ENCODE measurements around the gene CCNY. TPM values are rescaled to one million over a fixed set of nuclear protein-coding genes. Genes with fewer than 3 reads are reported as not detected.

CCNY gene
- total and polyA plus RNA-seq, 2 of the 4 experiments (the other 2 are of a cell fraction): 38.0 to 131 TPM

DNA sequence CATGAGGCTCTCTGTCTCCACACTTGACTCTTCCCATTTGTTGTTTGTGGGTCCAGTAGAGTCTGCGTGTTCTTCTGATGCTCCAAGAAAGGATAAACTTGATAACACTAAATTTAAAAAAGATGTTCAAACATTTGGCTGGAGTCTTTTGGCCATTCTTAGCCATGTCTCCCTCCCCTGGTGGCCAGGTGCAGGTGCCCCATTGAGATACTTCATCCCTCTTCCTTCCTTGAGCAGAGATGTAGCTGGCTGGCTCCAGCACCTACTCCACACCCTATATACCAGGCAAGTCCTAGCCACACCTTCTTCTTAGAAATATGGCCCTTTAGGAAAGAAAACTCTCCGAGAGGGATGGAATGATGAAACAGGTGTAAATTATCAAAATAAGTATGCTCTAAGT, 165.6 kb downstream of the CCNY start:
- Histone ChIP-seq H4K91ac (ENCODE audit: insufficient read depth, low read depth, low read length) (no peak overlapping the region), H2AK9ac (replicated peaks; ENCODE audit: low read depth, low read length, poor library complexity) (no peak overlapping the region), H4K8ac (ENCODE audit: low read depth in 2 of 2, low read length in 2 of 2) (no peak overlapping the region), H3K9me1 (ENCODE audit: insufficient read depth, low read length) (peaks cover 24% of the 10 kb centered on the region), H3K4ac (ENCODE audit: low read depth, low read length) (no peak overlapping the region), H3K4me1 (ENCODE audit: control insufficient read depth, insufficient read depth, low read length) (no peaks in the 10 kb centered on the region), H2BK120ac (ENCODE audit: low read depth, low read length) (no peak overlapping the region), H3K9ac (ENCODE audit: low read depth, low read length) (no peak overlapping the region), H2BK20ac (ENCODE audit: low read depth, low read length) (no peak overlapping the region), H3K27ac (ENCODE audit: insufficient read depth, low read length) (no peak overlapping the region), H2AFZ (replicated peaks; ENCODE audit: low read length, poor library complexity) (no peak overlapping the region), H4K20me1 (ENCODE audit: insufficient read depth, low read length) (peaks cover 31% of the 10 kb centered on the region; the same call in 1 of the 2 replicates), H3K27me3 (ENCODE audit: control insufficient read depth, insufficient read depth, low read length) (no peaks in the 10 kb centered on the region), H3K79me1 (ENCODE audit: low read depth in 1 of 2, low read length in 2 of 2) (peaks cover 45 to 70% of the 10 kb centered on the region in 2 experiments), H3K4me2 (ENCODE audit: low read depth, low read length) (no peak overlapping the region), H3K14ac (replicated peaks; ENCODE audit: low read depth, low read length) (no peak overlapping the region), H2BK15ac (ENCODE audit: low read depth, low read length) (no peak overlapping the region), H3K36me3 (ENCODE audit: control insufficient read depth, insufficient read depth, low read length) (peaks cover 5% of the 10 kb centered on the region), H3K56ac (ENCODE audit: extremely low read depth, insufficient read depth, low read length) (no peak overlapping the region), H2BK5ac (ENCODE audit: low read depth, low read length, poor library complexity, severe bottlenecking) (no peak overlapping the region), H3K23ac (ENCODE audit: low read depth, low read length) (no peak overlapping the region), H4K5ac (ENCODE audit: low read depth, low read length) (no peak overlapping the region), H3K18ac (ENCODE audit: low read depth, low read length) (no peak overlapping the region), H3K4me3 (ENCODE audit: insufficient read depth, low read depth, low read length) (no peak overlapping the region), H3K9me3 (ENCODE audit: control insufficient read depth, insufficient read depth, low read length) (no peaks in the 10 kb centered on the region), H2AK5ac (ENCODE audit: low read depth, low read length) (no peak overlapping the region)
- dilution Hi-C loops (cut with HindIII; ENCODE audit: low sequenced_read_pairs, unreplicated experiment) (no loop called here), in situ Hi-C loops (cut with MboI; ENCODE audit: low sequenced_read_pairs) (no loop called here), intact Hi-C loops (cut with micrococcal nuclease) (no loop called here)
- no TSS peak for BruUV-seq (replicated peaks)
- POLR2A ChIA-PET (ENCODE audit: unreplicated experiment): no interaction called here
- DNase-seq (no peak), ATAC-seq (ENCODE audit: low read depth) (no peak)
- TF ChIP-seq, protein P1, sequence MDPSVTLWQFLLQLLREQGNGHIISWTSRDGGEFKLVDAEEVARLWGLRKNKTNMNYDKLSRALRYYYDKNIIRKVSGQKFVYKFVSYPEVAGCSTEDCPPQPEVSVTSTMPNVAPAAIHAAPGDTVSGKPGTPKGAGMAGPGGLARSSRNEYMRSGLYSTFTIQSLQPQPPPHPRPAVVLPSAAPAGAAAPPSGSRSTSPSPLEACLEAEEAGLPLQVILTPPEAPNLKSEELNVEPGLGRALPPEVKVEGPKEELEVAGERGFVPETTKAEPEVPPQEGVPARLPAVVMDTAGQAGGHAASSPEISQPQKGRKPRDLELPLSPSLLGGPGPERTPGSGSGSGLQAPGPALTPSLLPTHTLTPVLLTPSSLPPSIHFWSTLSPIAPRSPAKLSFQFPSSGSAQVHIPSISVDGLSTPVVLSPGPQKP (IDR thresholded peaks at IDR 0.05; ENCODE audit: borderline replicate concordance, low read depth, low read length): no peak
- TF ChIP-seq, protein P2, sequence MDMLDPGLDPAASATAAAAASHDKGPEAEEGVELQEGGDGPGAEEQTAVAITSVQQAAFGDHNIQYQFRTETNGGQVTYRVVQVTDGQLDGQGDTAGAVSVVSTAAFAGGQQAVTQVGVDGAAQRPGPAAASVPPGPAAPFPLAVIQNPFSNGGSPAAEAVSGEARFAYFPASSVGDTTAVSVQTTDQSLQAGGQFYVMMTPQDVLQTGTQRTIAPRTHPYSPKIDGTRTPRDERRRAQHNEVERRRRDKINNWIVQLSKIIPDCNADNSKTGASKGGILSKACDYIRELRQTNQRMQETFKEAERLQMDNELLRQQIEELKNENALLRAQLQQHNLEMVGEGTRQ (IDR thresholded peaks at IDR 0.05; ENCODE audit: low read depth, low read length): no peak
- TF ChIP-seq MXI1 (IDR thresholded peaks at IDR 0.05; ENCODE audit: borderline replicate concordance, low read depth, low read length): no peak
- no peak for TF ChIP-seq FOS (IDR thresholded peaks at IDR 0.05; ENCODE audit: low read depth, low read length)
- TF ChIP-seq MAFK (IDR thresholded peaks at IDR 0.05; ENCODE audit: low read depth, low read length): no peak
- no peak for TF ChIP-seq SMC3 (IDR thresholded peaks at IDR 0.05; ENCODE audit: low read depth, low read length)
- TF ChIP-seq, protein P3, sequence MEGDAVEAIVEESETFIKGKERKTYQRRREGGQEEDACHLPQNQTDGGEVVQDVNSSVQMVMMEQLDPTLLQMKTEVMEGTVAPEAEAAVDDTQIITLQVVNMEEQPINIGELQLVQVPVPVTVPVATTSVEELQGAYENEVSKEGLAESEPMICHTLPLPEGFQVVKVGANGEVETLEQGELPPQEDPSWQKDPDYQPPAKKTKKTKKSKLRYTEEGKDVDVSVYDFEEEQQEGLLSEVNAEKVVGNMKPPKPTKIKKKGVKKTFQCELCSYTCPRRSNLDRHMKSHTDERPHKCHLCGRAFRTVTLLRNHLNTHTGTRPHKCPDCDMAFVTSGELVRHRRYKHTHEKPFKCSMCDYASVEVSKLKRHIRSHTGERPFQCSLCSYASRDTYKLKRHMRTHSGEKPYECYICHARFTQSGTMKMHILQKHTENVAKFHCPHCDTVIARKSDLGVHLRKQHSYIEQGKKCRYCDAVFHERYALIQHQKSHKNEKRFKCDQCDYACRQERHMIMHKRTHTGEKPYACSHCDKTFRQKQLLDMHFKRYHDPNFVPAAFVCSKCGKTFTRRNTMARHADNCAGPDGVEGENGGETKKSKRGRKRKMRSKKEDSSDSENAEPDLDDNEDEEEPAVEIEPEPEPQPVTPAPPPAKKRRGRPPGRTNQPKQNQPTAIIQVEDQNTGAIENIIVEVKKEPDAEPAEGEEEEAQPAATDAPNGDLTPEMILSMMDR (conservative IDR thresholded peaks at IDR 0.05; ENCODE audit: low read depth, low read length): no peak; the same call in 1 of the 2 replicates
- no peak for TF ChIP-seq MAZ (IDR thresholded peaks at IDR 0.05; ENCODE audit: borderline replicate concordance, low read depth, low read length)
- no peak for TF ChIP-seq RCOR1 (IDR thresholded peaks at IDR 0.05; ENCODE audit: insufficient replicate concordance, low read length)
- TF ChIP-seq RAD21 (IDR thresholded peaks at IDR 0.05; ENCODE audit: low read length): no peak
- TF ChIP-seq NFE2L2 (IDR thresholded peaks at IDR 0.05; ENCODE audit: low read depth, low read length): no peak
- TF ChIP-seq CHD1 (IDR thresholded peaks at IDR 0.05; ENCODE audit: low read depth, low read length): no peak
- no peak for TF ChIP-seq RFX5 (IDR thresholded peaks at IDR 0.05; ENCODE audit: low read depth, low read length)
- no peak for TF ChIP-seq BHLHE40 (IDR thresholded peaks at IDR 0.05; ENCODE audit: low read depth, low read length)
- TF ChIP-seq CEBPB (IDR thresholded peaks at IDR 0.05; ENCODE audit: low read depth, low read length): no peak
- TF ChIP-seq POLR2A (IDR thresholded peaks at IDR 0.05; ENCODE audit: low read depth, low read length): no peak
- no CpG with 5 or more reads among the region's 2 CpGs for WGBS, 2 experiments (ENCODE audit: extremely low coverage in 2 of 2, insufficient read length in 1 of 2)
- CTCF ChIA-PET: no interaction called here
